Testis (tissue), 2 donors: Measurements from ENCODE around the gene ICA1L.

Source experiments
- CTCF ChIP-seq, 3 experiments: fragments of 450-650 bp in 2 of 3; fragments of 200-600 bp in 1 of 3; sonication (generic) in 1 of 3; IDR thresholded peaks; one replicate each; pipeline ENCODE4 v1.5.1; 2016 to 2019; ENCODE audit warnings: antibody characterized with exemption in 3 of 3, mild to moderate bottlenecking in 2 of 3, moderate library complexity in 1 of 3
- POLR2A ChIP-seq: fragments of 450-650 bp; IDR thresholded peaks from one replicate; pipeline ENCODE4 v1.6.1; 2017; ENCODE audit warnings: antibody characterized with exemption, mild to moderate bottlenecking, moderate library complexity

- no peak for TF ChIP-seq CTCF (IDR thresholded peaks at IDR 0.05)
- no peak for TF ChIP-seq POLR2A
Measured at GRCh38 chr2:202778217-202778616, 93.3 kb downstream of the ICA1L start.
